ENCODE results near the gene LNP1. TPM values are rescaled to one million over a fixed set of nuclear protein-coding genes. Genes with fewer than 3 reads are reported as not detected.

The LNP1 gene
- total RNA-seq, 2 donors from 2014 or later = 1.0 to 2.9 TPM

DNA sequence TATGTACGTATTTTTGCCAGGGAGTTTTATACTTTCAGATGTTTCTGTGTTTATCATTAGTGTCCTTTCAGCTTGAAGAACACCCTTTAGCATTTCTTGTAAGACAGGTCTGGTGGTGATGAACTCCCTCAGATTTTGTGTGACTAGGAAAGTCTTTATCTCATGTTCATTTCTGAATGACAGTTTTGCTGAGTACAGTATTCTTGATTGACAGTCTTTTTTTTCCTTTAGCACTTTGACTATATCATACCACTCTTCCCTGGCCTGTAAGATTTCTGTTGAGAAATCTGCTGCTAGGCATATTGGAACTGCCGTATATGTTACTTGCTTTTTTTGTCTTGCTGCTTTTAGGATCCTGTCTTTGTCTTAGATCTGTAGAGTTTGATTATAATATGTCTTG lies 5.8 kb downstream of the LNP1 start:
- ATAC-seq (no peak), DNase-seq (ENCODE audit: low spot score) (no peak)
- peaks cover 12% of the 10 kb centered on the region for H3K36me3 Mint-ChIP-seq
- no peak overlapping the region for H3K27ac Mint-ChIP-seq
- H3K27me3 Mint-ChIP-seq = no peaks in the 10 kb centered on the region
- H3K4me3 Mint-ChIP-seq = no peak overlapping the region
- H3K4me1 Mint-ChIP-seq (ENCODE audit: low read depth in 2 of 2) = peaks cover 6 to 11% of the 10 kb centered on the region in 2 donors
- peaks cover 7% of the 10 kb centered on the region for H3K9me3 Mint-ChIP-seq

DNA sequence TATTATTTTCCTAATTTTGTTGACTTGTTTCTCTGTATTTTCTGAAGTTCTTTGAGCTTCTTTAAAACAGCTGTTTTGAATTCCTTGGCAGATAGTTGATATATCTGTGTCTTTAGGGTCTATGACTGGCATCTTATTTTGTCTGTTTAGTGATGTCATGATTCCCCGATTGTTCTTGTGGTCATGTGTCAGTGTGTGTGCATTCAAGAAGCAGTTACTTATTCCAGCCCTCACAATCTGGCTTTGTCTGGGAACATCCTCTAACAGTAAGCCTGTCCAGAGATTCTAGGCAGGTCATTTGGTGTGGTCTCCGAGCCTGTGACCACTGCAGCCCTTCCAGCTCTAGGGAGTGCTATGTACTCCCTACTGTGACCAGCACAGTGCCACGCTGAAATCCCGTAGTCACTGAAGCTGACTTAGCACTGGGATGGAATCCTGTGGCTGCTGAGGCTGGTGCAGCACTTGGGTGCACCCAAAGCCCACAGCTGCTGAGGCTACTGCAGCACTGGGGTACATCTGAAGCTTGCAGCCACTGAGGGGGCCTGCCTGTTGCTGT lies 6.7 kb downstream of the LNP1 start:
- Mint-ChIP-seq H3K36me3 (peaks cover 12% of the 10 kb centered on the region), H3K27ac (no peak overlapping the region), H3K4me1 (ENCODE audit: low read depth in 2 of 2) (peaks cover 6 to 10% of the 10 kb centered on the region in 2 donors), H3K27me3 (no peaks in the 10 kb centered on the region), H3K9me3 (peaks cover 7% of the 10 kb centered on the region), H3K4me3 (no peak overlapping the region)
- ATAC-seq (no peak), DNase-seq (ENCODE audit: low spot score) (no peak)

DNA sequence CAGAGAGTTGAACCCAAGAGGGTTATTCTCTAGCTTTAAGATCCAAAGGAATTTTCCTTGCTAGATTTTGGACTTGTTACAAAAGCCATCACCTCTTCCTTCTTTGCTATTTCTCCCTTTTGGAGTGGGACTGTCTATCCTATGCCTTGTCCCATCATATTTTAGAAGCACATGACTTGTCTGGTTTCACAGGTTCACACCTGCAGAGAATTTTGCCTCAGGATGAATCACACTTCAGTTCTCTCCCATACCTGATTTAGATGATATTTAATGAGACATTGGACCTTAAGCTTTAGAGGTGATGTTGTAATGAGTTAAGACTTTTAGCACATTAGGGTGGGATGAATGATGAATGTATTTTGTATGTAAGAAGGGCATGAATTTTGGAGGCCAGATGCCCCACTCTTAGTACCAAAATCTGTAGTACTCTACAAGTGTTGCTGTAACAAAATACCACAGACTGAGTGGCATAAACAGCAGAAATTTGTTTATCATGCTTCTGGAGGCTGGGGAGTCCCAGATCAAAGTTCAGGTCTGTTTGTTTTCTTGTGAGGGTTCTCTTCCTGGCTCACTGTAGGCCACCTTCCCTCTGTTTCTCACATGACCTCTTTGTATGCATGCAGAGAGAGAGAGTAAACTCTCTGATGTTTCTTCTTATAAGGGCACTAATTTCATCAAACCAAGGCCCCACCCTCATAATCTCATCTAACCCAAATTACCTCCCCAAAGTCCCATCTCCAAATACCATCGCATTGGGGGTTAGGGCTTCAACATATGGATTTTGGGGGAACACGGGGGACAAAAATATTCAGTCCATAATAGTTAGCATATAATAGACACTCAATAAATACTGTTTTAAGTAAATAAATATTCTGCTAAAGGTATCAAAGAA lies 10.0 kb downstream of the LNP1 start:
- Mint-ChIP-seq H3K4me1 (ENCODE audit: low read depth in 2 of 2) (no peaks in the 10 kb centered on the region), H3K27ac (no peak overlapping the region), H3K36me3 (peaks cover 12% of the 10 kb centered on the region), H3K9me3 (peaks cover 7% of the 10 kb centered on the region), H3K4me3 (no peak overlapping the region), H3K27me3 (no peaks in the 10 kb centered on the region)
- no peak for DNase-seq (ENCODE audit: low spot score)
- ATAC-seq = no peak

DNA sequence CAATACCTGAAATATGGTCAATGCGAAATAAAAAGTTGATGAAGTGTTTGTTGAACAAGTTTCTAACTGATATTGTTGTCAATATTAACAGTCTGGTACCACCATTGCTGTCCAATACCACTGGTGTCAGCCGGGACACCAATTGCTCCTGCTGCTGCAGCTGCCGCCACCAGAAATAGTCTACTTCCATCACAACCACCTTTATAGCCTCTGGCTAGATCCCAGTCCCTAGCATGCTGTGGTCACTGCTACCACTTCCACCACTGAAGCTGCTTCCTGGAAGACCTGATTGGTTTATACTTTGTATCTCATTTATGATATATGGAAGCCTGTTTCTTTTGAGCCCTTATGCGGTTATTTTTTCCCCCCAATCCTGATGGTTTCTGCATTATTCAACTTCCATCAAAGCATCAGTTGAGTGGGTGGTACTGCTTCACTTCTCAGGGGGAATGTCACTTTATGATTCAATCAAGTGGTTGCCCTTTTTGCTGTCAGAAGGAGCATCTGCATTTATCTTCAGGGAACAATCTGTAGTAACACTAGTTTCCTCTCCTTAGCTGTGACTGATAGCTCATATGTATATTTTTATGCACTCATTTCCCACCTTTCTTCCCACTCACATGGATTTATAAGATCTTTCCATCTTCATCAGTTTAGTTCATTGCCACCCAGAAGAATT lies 11.7 kb downstream of the LNP1 start:
- Mint-ChIP-seq H3K4me1 (ENCODE audit: low read depth in 2 of 2) (no peaks in the 10 kb centered on the region), H3K27me3 (no peaks in the 10 kb centered on the region), H3K9me3 (no peaks in the 10 kb centered on the region), H3K36me3 (peaks cover 5% of the 10 kb centered on the region), H3K27ac (no peak overlapping the region), H3K4me3 (no peak overlapping the region)
- no peak for DNase-seq (ENCODE audit: low spot score)
- ATAC-seq = no peak

DNA sequence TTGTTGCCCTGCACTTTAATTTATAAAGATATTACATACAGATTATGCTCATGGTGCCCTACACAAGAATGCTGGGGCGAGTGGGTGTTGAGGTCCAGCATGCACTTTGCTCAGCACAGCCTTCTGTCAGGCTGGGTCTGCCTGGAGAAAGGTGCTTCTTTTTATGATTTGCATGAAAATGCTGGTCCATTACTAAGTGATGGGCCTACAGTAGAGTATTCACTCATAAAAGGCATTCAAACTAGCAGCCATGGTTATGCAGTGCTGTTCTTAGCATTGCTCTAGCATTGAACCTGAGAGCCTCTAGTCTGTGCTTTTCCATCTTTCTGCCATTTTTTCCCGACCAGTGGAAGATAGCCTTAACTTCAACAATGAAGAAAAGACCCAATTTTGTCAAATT lies 12.3 kb downstream of the LNP1 start:
- Mint-ChIP-seq H3K4me3 (no peak overlapping the region), H3K4me1 (ENCODE audit: low read depth in 2 of 2) (no peaks in the 10 kb centered on the region), H3K9me3 (no peaks in the 10 kb centered on the region), H3K27ac (no peak overlapping the region), H3K27me3 (no peaks in the 10 kb centered on the region), H3K36me3 (peaks cover 5% of the 10 kb centered on the region)
- ATAC-seq (no peak), DNase-seq (ENCODE audit: low spot score) (no peak)

DNA sequence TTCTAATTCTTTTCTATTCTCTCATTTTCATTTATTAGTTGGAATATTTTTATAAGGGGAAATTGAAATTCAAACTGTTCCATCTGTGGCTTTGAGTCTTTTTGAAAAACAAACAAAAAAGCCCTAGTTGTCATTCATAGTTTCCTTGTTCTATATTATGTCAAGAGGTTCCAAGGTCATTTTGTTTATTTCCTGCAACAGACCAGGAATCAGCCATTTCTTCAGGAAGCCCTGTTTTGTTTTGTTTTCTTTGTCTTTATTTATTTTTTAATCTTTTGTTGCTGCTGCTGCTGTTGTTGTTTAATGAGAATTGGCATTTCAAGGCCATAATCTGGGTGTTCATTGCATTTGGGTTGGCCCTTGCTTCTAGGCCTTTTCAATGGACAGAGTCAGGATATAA lies 14.8 kb downstream of the LNP1 start:
- Mint-ChIP-seq H3K9me3 (no peaks in the 10 kb centered on the region), H3K4me3 (no peak overlapping the region), H3K36me3 (no peaks in the 10 kb centered on the region), H3K27me3 (no peaks in the 10 kb centered on the region), H3K27ac (no peak overlapping the region), H3K4me1 (ENCODE audit: low read depth in 2 of 2) (no peaks in the 10 kb centered on the region)
- DNase-seq (ENCODE audit: low spot score) (no peak), ATAC-seq (no peak)

DNA sequence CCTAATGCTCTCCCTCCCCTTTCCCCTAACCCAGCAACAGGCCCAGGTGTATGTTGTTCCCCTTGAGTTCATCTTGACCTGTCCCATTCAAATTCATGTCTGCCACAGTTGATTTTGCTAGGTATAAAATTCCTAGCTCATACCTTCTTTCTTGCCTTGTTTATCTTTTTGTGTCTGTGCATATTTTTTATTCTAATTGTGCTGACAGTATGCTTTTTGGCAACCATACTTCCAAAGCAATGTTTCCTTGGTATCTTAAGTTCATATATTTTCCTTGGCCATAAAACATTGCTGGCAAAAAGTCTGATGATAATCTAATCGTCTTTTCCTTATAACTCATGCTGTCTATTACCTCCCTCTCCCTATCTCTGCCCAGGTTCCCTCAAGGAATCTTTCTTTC lies 15.5 kb downstream of the LNP1 start:
- Mint-ChIP-seq H3K36me3 (no peaks in the 10 kb centered on the region), H3K4me1 (ENCODE audit: low read depth in 2 of 2) (no peaks in the 10 kb centered on the region), H3K9me3 (no peaks in the 10 kb centered on the region), H3K27ac (peak overlapping the region in 1 of 2 donors; percentile 30), H3K27me3 (no peaks in the 10 kb centered on the region), H3K4me3 (no peak overlapping the region)
- no peak for ATAC-seq
- no peak for DNase-seq (ENCODE audit: low spot score)

DNA sequence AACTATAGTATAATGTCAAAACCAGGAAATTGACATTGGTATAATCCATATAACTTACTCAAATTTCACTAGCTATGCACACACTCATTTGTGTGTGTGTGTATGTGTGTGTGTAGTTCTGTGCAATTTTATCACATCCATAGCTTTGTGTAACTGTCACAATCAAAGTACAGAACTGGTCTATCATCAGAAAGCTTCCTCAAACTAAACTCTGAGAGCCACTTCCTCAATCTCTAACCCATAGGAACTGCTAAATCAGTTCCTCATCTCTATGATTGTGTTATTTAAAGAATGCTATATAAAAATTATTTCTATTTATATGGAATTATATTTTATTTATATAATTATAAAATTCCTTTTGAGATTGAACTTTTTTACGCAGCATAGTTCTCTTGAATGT lies 18.1 kb downstream of the LNP1 start:
- H3K9me3 Mint-ChIP-seq = no peaks in the 10 kb centered on the region

DNA sequence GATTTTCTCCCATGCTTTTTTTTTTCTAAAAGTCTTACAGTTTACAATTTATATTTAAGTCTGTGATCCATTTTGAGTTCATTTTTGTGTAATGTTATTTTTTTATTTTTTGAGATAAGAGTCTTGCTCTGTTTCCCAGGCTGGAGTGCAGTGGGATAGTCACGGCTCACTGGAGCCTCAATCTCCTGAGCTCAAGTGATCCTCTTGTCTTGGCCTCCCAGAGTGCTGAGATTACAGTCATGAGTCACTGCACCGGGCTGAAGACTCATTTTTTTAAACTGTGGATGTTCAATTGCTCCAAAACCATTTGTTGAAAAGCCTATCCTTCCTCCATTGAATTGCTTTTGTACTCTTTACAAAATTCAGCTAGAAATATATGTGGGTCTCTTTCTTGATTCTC lies 19.5 kb downstream of the LNP1 start:
- DNase-seq (ENCODE audit: low spot score) (no peak), ATAC-seq (no peak)
- Mint-ChIP-seq H3K27me3 (peaks cover 0 to 5% of the 10 kb centered on the region in 2 donors), H3K4me1 (ENCODE audit: low read depth in 2 of 2) (no peaks in the 10 kb centered on the region), H3K27ac (no peak overlapping the region), H3K36me3 (no peaks in the 10 kb centered on the region), H3K9me3 (no peaks in the 10 kb centered on the region), H3K4me3 (no peak overlapping the region)

More for the DNA sequence above, 18.1 kb downstream of the LNP1 start:
- H3K27me3 Mint-ChIP-seq = peaks cover 0 to 2% of the 10 kb centered on the region in 2 donors
- no peak for DNase-seq (ENCODE audit: low spot score)
- no peak overlapping the region for H3K4me3 Mint-ChIP-seq
- no peaks in the 10 kb centered on the region for H3K36me3 Mint-ChIP-seq
- no peak for ATAC-seq
- no peak overlapping the region for H3K27ac Mint-ChIP-seq
- H3K4me1 Mint-ChIP-seq (ENCODE audit: low read depth in 2 of 2) = no peaks in the 10 kb centered on the region

DNA sequence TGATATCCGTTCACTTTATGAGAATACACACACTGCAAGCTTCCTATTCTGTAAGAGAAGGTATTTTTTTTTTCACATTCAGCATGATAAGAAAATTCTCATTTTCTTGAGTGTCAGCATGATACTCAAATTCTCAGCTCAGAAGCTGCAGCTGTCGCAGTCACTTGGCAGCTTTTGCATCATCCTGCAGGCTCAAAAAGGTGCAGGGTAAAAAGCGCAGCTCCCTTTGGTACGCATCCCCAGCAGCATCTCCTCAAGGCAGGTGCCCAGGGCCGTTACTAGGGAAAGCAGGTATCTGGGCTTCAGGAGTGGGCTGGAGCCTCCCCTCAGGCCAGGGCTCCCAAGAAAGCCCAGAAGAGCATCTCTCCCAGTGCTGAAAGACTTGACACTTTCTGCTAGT lies 22.3 kb downstream of the LNP1 start:
- Mint-ChIP-seq H3K9me3 (no peaks in the 10 kb centered on the region), H3K4me1 (ENCODE audit: low read depth in 2 of 2) (no peaks in the 10 kb centered on the region), H3K27ac (no peak overlapping the region), H3K4me3 (no peak overlapping the region), H3K27me3 (peaks cover 0 to 11% of the 10 kb centered on the region in 2 donors), H3K36me3 (no peaks in the 10 kb centered on the region)
- no peak for ATAC-seq
- DNase-seq (ENCODE audit: low spot score) = no peak

DNA sequence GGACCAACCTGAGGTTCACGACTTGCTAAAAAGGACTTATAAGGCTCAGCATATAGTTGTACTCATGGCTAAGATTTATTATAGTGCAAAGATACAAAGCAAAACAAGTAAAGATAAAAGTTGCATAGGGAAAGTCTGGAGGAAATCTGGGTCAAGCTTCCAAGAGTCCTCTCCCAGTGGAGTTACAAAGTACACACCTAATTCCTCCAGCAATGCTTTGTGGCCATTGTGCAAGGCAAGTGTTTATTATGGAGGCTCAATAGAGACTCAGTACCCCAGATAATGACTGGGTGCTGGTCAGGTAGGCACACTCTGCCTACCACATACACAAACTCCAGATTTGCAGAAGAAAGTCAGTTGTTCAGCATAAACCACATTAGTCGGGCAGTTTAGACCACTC lies 22.9 kb downstream of the LNP1 start:
- Mint-ChIP-seq H3K4me3 (no peak overlapping the region), H3K27ac (no peak overlapping the region), H3K27me3 (peaks cover 0 to 13% of the 10 kb centered on the region in 2 donors), H3K4me1 (ENCODE audit: low read depth in 2 of 2) (no peaks in the 10 kb centered on the region), H3K36me3 (no peaks in the 10 kb centered on the region), H3K9me3 (no peaks in the 10 kb centered on the region)
- ATAC-seq (no peak), DNase-seq (ENCODE audit: low spot score) (no peak)

DNA sequence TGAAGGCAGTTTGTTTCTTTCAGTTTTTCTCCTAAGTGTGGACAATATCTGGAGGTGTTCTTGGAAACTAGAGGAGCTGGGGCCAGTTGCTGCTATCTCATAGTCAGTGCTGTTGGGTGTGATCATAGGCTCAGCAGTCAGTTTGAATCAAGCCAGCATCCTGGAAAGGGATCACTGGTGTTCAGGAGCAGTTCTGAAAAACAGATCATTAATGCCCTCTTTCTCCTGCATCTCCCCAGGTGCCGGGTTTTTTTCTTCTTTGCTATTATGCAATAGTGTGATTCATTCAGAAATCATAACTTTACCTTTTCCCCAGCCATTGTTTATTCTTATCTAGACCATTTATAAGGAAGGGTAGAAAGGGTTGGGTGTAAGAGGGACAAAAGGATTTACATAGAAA lies 24.0 kb downstream of the LNP1 start:
- no peak overlapping the region for H3K4me3 Mint-ChIP-seq
- H3K27ac Mint-ChIP-seq = no peak overlapping the region
- DNase-seq (ENCODE audit: low spot score) (no peak), ATAC-seq (no peak)
- no peaks in the 10 kb centered on the region for H3K9me3 Mint-ChIP-seq
- no peaks in the 10 kb centered on the region for H3K36me3 Mint-ChIP-seq
- peaks cover 0 to 16% of the 10 kb centered on the region in 2 donors for H3K27me3 Mint-ChIP-seq
- no peaks in the 10 kb centered on the region for H3K4me1 Mint-ChIP-seq (ENCODE audit: low read depth in 2 of 2)

DNA sequence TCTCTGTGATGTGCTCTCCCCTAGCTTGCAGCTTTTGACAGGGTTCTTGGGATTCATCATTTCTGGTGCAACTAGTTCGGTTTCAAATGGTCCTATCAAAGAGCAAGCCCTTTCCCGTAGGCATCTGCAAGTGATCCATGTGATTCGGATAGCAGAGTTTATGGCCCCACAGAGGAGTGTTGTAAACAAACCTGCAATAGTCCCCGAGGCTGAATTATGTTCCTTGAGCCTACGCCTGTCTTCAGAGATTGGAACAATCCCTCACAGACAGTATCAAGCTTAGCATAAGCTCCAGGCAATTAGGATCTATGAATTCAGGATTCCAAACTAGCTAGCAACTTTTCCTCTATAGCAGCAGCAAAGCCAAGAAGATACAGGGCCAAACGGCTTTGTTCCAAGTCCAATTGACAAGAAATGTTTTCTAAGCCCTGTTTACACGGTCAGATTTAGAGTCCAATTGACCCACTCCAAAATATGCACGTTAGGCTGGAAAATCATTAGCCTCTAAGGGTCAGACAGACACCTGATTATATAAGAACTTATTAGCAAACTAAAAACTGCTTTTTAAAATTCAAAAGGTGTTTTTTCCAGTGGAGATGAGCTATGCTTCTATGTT lies 24.8 kb downstream of the LNP1 start:
- Mint-ChIP-seq H3K4me3 (no peak overlapping the region), H3K27ac (no peak overlapping the region), H3K27me3 (peaks cover 0 to 16% of the 10 kb centered on the region in 2 donors), H3K36me3 (no peaks in the 10 kb centered on the region), H3K4me1 (ENCODE audit: low read depth in 2 of 2) (no peaks in the 10 kb centered on the region), H3K9me3 (no peaks in the 10 kb centered on the region)
- no peak for DNase-seq (ENCODE audit: low spot score)
- ATAC-seq = no peak

DNA sequence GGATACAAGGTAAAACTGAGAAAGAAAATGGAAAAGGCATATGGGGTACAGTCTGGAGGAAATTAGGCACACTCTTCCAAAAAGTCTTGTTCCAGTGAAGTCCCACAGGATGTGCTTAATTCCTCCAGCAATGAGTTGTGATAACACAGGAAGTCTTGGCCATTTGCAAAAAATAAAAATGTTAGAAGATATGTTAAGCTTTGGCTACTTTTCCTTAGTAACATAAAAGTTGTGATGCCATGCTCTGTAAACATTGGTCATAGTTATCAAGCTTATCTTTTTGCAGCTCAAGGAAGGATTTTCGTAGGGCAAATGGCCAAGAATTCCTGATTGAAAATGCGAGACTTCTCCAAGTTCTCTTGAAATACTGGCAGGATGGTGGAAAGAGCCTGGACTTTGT lies 26.4 kb downstream of the LNP1 start:
- ATAC-seq (no peak), DNase-seq (ENCODE audit: low spot score) (no peak)
- H3K9me3 Mint-ChIP-seq = no peaks in the 10 kb centered on the region
- H3K4me1 Mint-ChIP-seq (ENCODE audit: low read depth in 2 of 2) = no peaks in the 10 kb centered on the region
- H3K27ac Mint-ChIP-seq = no peak overlapping the region
- no peaks in the 10 kb centered on the region for H3K36me3 Mint-ChIP-seq
- peaks cover 0 to 16% of the 10 kb centered on the region in 2 donors for H3K27me3 Mint-ChIP-seq
- H3K4me3 Mint-ChIP-seq = no peak overlapping the region
